ENCODE results near the gene ARFRP1. TPM values are rescaled to one million over a fixed set of nuclear protein-coding genes. Genes with fewer than 3 reads are reported as not detected.

The ARFRP1 gene
- total and polyA plus RNA-seq, 4 donors: 29.8 to 56.0 (median 47.4) TPM

GRCh38 chr20:63702751-63703470 is 4.9 kb downstream of the ARFRP1 start:
- DNase-seq: no peak
- peaks cover 0 to 34% (median 13%) of the 10 kb centered on the region in 4 donors for H3K36me3 ChIP-seq (ENCODE audit: control insufficient read depth in 4 of 4, insufficient read depth in 4 of 4, low read length in 4 of 4)
- peaks cover 0 to 15% (median 8%) of the 10 kb centered on the region in 5 donors for H3K4me1 ChIP-seq (ENCODE audit: control insufficient read depth in 5 of 5, insufficient read depth in 5 of 5, low read length in 5 of 5)
- 81 to 88% methylated on average over 13 of the region's 13 CpGs for WGBS, 2 donors
- no peak for ATAC-seq (ENCODE audit: insufficient read depth, low FRiP score)
- no peak overlapping the region for H3K27ac ChIP-seq (ENCODE audit: low read depth in 1 of 2, low read length in 1 of 2)
- H3K4me3 ChIP-seq: no peak overlapping the region
- no peaks in the 10 kb centered on the region for H3K27me3 ChIP-seq (ENCODE audit: control insufficient read depth in 3 of 3, insufficient read depth in 3 of 3, low read length in 2 of 3)
- TF ChIP-seq CTCF (IDR thresholded peaks at IDR 0.05; ENCODE audit: control extremely low read depth, extremely low read depth): no peak
- H3K9ac ChIP-seq (ENCODE audit: insufficient read depth in 1 of 2, low read length in 2 of 2): no peak overlapping the region
- no peaks in the 10 kb centered on the region for H3K9me3 ChIP-seq (ENCODE audit: control insufficient read depth in 4 of 4, insufficient read depth in 3 of 4, low read length in 3 of 4)

GRCh38 chr20:63702036-63702665 is 5.6 kb downstream of the ARFRP1 start:
- Histone ChIP-seq H3K9ac (ENCODE audit: insufficient read depth in 1 of 2, low read length in 2 of 2) (no peak overlapping the region), H3K4me1 (ENCODE audit: control insufficient read depth in 5 of 5, insufficient read depth in 5 of 5, low read length in 5 of 5) (peaks cover 0 to 22% (median 8%) of the 10 kb centered on the region in 5 donors), H3K27ac (ENCODE audit: low read depth in 1 of 2, low read length in 1 of 2) (no peak overlapping the region), H3K27me3 (ENCODE audit: control insufficient read depth in 3 of 3, insufficient read depth in 3 of 3, low read length in 2 of 3) (no peaks in the 10 kb centered on the region), H3K9me3 (ENCODE audit: control insufficient read depth in 4 of 4, insufficient read depth in 3 of 4, low read length in 3 of 4) (no peaks in the 10 kb centered on the region), H3K4me3 (no peak overlapping the region), H3K36me3 (ENCODE audit: control insufficient read depth in 4 of 4, insufficient read depth in 4 of 4, low read length in 4 of 4) (peaks cover 0 to 38% (median 13%) of the 10 kb centered on the region in 4 donors)
- 93 to 94% methylated on average over 16 of the region's 16 CpGs for WGBS, 2 donors
- no peak for TF ChIP-seq CTCF (IDR thresholded peaks at IDR 0.05; ENCODE audit: control extremely low read depth, extremely low read depth)
- no peak for ATAC-seq (ENCODE audit: insufficient read depth, low FRiP score)
- DNase-seq: no peak

GRCh38 chr20:63701329-63702035 is 6.3 kb downstream of the ARFRP1 start:
- WGBS, 2 donors: 79 to 90% methylated on average over 12 to 14 of the region's 14 CpGs
- no peak for DNase-seq
- Histone ChIP-seq H3K27ac (ENCODE audit: low read depth in 1 of 2, low read length in 1 of 2) (no peak overlapping the region), H3K9me3 (ENCODE audit: control insufficient read depth in 4 of 4, insufficient read depth in 3 of 4, low read length in 3 of 4) (no peaks in the 10 kb centered on the region), H3K4me3 (no peak overlapping the region), H3K9ac (ENCODE audit: insufficient read depth in 1 of 2, low read length in 2 of 2) (no peak overlapping the region), H3K36me3 (ENCODE audit: control insufficient read depth in 4 of 4, insufficient read depth in 4 of 4, low read length in 4 of 4) (peaks cover 0 to 37% (median 12%) of the 10 kb centered on the region in 4 donors), H3K4me1 (ENCODE audit: control insufficient read depth in 5 of 5, insufficient read depth in 5 of 5, low read length in 5 of 5) (peaks cover 0 to 25% (median 3%) of the 10 kb centered on the region in 5 donors), H3K27me3 (ENCODE audit: control insufficient read depth in 3 of 3, insufficient read depth in 3 of 3, low read length in 2 of 3) (no peaks in the 10 kb centered on the region)
- TF ChIP-seq CTCF (IDR thresholded peaks at IDR 0.05; ENCODE audit: control extremely low read depth, extremely low read depth): no peak
- no peak for ATAC-seq (ENCODE audit: insufficient read depth, low FRiP score)

Data from lung (tissue), 12 donors.